NAMALWA (cell line): Measurements from ENCODE around the gene VAMP4.
"Not testable (repeated sequence)": the region's sequence is repeated elsewhere in the genome, so short reads cannot be mapped to it uniquely, and the experiment has no call there.

Experiments
- DNase-seq: peaks from one replicate; pipeline ENCODE4 v3.0.0-alpha.2; 2015; ENCODE audit warnings: low spot score

The VAMP4 gene

DNA sequence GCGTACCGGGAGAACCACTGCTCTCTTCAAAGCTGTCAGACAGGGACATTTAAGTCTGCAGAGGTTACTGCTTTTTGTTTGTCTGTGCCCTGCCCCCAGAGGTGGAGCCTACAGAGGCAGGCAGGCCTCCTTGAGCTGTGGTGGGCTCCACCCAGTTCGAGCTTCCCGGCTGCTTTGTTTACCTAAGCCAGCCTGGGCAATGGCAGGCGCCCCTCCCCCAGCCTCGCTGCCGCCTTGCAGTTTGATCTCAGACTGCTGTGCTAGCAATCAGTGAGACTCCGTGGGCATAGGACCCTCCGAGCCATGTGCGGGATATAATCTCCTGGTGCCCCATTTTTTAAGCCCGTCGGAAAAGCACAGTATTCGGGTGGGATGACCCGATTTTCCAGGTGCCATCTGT, 46.1 kb downstream of the VAMP4 start:
- not testable (repeated sequence) for DNase-seq

DNA sequence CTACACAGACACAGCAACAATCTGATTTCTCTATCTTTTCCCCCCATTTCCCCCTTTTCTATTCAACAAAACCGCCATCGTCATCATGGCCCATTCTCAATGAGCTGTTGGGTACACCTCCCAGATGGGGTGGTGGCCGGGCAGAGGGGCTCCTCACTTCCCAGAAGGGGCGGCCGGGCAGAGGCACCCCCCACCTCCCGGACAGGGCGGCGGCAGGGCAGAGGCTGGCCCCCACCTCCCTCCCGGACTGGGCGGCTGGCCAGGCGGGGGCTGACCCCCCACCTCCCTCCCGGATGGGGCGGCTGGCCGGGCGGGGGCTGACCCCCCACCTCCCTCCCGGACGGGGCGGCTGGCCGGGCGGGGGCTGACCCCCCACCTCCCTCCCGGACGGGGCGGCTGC, 48.3 kb downstream of the VAMP4 start:
- not testable (repeated sequence) for DNase-seq

DNA sequence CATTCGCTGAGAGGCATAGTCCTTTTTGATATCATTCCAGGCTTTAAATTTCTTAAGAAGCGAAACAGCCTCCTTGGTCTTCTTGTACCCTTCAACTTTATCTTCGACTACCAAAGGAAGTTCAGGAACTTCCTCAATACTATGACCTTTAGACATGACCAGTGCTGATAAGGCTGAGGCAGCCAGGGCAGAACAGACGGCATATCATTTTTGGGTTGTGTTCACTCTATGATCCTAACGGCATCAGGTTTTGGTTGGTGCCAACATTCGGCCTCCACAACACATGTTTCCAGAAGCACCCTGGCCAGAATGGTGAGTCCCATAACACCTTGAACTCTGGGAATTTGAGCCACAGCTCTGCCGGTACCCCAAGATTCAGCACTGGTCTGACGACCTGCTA, 58.0 kb downstream of the VAMP4 start:
- DNase-seq = no peak

DNA sequence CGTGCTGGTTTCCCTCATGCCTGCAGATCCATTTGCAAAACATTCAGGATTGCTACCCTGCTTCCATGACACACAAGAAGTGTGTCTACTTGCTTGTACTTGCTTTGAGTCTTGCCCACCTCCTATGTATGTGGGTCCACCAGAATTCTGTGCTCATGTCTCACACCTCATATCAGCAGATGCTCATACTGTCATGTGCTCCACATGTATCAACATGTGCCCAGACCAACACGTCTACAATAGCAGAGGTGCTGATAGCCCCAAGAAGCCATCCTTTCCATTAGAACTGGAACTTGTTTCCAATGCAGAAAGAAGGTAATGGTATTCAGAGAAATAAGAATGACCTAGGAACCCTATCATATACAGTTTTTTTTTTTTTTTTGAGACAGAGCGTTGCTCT, 61.5 kb downstream of the VAMP4 start:
- no peak for DNase-seq

DNA sequence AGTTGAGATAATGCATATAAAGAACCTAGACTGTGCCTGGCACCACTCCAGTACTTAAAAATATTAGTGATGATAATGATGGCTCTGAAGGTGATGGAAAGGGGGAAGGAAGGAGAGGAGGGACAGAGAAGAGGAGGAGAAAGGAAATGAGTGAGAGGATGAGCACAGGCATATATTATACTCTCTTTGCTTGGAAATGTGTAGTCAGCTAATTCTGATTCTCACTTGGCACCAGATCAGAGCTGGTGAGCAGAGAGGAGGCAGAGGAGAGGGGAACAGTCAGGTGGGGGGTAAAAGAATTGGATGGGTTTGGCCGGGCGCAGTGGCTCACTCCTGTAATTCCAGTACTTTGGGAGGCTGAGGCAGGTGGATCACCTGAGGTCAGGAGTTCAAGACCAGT, 65.0 kb downstream of the VAMP4 start:
- no peak for DNase-seq

DNA sequence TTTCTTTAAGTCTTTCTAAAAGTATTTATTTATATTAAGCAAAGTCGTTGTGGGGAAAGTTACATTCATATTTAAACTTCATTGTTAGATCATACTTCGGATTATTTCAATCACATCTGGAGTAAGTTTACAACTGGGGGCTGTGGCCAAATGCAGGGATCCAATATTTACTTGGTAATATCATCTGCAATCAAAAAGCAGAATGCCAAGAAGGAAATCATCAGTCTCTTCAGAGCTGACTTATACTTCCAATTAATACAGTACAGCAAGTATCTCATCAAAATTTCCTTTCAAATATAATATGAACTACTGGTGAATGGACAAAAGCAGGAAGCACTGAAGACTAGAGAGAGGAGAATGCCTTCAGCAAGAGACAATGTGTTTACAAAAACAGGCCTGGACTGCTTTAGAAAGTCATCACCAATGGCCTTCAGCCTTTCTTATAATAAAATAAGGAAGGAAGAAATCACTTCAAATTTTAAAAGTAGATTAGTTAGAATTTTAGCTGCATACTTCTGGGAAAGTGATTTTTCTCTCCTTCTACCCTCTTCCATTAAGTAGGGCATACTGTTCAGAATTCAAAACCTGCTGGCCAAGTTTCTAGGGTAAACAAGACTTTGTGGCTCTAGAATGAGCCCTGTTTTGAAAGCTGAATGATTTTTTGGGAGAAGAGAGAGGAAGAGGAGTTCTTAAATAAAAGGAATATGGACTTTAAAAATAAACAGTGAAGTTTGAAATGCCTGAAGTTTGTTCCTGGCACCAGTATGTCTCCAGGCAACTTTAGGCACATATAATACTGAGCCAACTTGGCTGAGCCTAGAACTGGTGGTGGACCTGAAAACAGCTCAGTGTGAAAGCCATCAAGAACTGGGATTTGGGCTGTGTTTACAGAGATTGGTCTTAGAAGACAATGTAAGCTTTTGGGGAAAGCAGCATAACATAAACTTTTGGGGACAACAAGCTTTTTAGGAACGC, 67.1 kb downstream of the VAMP4 start:
- DNase-seq = no peak

DNA sequence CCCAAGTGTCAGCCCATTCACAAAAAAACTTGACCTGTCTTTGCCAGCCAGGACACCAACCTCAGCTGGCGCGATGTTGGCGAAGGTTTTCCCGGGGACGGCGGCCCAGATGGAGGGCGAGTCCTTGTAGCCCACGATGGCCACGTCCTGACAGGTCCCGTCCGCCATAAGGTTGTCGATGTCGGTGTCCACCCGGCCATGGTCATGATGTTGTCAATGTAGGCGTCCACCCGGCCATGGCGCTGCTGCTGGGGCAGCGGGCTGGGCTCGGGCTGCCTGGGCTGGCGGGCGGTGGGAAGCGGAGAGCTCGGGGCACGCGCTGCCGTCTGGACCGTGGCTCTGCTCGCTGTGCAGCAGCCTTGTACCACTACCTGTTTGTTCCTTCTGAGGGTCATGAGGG, 71.1 kb downstream of the VAMP4 start:
- no peak for DNase-seq

DNA sequence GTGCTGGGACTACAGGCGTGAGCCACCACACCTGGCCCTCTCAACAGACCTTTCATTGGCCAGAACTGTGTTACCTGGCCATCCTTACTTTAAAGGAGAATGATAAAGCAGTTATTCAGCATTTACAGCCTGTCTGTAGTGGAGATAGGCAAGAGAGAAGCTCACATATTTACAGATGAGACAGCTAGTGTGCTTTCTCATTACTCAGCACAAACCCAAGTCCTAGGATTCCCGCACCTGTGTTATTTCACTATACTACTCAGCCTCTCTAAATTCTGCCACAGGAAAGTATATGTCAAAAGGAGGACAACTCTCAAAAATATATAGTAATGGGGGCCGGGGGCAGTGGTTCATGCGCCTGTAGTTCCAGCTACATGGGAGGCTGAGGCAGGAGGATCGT, 73.5 kb downstream of the VAMP4 start:
- no peak for DNase-seq

DNA sequence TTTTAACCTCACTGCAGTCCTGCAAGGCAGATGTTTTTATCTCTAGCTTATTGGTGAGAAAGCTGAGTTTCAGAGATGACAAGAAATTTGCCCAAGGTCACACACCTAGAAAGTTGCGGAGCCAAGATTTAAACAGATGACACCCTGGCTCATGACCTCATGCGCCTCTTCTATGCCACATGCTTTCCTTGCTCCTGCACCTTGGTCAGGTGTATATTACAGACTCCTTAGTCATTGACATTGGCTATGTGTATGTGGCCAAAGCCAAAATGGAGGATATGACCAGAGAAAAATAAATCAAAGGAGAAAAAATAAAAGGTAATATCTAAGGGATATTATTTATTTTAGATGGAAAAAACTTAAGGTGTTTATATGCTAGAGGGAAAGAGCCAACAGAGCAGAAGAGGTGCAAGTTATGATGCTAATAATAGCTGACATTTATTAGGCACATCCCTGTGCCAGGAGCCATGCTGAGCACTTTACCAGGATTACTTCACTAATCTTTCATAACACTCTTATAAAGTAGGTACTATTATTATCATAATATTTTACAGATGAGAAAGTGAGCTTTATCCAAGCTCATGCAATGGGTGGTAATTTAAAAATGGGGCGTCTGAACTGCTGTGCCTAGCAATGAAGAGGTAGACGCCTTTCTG, 75.6 kb downstream of the VAMP4 start:
- no peak for DNase-seq

DNA sequence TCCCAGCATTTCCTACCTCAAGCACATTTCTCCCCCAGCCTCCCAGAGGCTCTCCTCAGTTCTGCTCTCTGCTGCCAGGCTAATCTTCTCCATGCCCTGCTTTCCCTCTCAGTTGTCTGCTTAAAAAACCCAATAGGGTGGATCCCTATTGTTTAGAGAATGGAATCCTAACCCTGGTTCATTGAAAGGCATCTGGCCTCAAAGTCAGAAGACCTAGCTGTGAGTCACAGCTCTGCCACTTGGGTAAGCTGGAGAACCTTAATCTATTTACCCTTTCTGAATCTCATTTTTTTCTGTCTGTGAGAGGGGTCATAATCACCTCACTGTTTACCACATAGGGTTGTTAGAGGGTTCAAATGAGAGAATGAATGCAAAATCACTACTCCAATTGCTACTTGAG, 76.9 kb downstream of the VAMP4 start:
- no peak for DNase-seq

DNA sequence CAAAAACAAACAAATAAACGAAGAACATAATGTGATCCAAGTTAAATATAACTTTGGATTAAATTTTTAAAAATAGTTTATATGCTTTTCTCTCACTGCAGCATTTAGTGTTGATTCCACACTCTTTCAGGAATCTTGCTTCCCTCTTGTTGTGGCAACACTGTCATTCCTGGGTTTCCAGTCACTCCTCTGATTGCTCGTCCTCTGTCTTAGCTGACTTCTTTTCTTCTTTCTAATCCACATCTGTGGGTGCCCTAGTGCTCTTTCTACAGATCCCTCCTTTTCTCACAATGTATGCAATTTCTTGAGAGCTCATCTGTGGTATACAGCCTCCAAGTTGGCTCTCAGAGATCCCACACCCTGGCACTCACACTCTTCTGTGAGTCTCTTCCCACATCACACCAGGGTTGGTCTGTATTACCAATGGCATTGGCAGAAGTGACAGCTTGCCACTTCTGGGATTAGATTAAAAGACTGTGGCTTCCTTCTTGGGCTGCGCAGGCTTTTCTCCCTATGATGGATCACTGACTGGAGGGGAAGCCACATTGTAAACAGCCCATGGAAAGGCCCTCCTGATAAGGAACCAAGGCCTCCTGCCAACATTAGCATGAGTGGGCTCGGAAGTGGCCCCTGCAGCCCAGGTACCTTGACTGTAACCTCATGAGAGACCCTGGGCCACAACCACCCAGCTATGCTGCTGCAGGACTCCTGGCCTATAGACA, 77.8 kb downstream of the VAMP4 start:
- no peak for DNase-seq

DNA sequence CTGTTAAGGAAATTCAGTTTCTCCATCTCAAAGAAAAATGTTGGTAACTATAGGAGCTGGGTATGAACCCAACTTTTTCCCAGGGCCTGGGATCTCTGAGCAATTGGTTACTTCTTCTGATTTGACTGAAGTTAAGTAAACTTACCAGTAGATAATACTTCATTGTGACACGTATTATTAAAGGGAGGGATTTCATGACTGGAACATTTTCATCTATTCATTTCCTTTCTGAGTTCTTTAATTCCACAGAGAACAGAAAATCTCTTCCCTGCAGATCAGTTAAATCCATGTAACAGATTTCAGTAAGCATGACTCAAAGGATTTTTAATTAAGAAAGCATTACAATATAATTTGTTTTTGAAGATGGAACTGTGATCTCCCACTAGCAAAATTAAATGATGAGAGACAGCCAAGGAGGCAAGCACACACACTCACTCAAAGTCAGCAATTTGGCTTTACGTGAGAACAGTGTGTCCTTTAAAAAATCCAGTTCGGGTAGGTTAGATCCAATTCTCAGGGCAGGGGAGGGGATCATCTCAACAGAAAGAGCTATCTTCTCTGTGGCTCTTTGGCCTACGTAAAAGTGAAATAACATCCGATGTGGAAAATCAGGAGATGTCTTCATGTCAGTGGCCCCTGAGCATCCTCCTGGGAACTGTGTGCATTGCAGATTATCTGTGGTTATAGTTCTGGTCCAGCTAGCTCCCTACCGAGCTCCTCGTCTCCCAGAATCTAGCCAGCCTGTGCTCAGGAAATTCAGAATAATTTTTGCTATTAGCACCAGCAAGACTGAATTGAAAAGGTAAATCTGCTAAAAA, 78.6 kb downstream of the VAMP4 start:
- no peak for DNase-seq

DNA sequence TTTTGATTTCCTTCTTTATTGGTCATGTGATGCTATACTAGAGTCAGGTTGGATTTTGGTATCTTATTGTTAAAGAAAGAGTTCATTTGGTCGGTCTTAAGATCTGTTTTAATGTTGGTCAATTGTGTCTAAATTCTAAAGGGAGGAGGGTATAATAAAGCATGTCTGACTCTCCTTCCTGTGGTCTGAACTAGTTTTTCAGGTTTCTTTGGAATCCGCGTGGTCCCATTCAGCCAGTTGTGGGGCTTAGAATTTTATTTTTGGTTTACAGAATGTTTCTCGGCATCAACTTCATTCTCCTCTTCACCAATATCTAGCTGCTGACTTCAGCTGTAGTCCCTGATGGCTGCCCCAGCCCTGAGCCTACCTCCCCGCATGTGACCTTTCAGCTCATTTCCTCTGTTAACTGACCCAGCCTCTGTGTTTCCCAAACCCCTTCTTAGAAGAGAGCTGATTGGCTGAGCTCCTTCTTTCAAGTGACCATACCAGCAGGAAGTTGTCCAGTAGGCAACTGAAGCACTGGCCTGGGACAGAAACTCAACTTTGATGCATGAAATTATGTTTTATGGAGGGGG, 80.7 kb downstream of the VAMP4 start:
- DNase-seq = no peak

DNA sequence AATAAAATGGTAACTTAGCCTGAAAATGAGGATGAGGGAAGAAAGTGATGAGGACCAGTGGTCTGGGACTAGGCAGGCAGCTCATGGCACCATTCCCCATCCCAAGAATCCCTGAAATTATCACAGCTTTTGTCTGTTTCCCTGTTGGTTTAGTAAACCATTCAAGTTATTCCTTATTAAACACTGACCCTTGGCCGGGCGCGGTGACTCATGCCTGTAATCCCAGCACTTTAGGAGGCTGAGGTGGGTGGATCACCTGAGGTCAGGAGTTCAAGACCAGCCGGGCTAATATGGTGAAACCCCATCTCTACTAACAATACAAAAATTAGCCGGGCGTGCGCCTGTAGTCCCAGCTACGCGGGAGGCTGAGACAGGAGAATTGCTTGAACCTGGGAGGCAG, 85.7 kb downstream of the VAMP4 start:
- not testable (repeated sequence) for DNase-seq

DNA sequence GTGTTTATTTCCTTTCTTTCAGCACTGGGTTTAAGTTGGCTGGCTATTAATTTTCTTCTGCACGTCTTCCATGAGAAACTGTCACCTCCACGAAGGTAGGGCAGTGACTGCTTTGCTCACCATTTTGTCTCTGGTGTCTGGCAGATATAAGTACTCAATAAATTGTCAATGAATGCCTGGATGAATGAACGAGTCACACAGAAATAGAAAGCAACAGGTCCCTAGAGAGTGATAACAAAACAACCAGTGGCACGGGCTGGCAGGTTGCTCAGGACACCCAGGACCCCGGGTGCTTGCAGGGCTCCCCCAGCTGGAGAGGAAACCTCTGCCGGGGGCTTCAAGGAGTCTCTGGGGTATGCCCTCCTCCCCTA, 86.1 kb downstream of the VAMP4 start:
- DNase-seq = no peak

DNA sequence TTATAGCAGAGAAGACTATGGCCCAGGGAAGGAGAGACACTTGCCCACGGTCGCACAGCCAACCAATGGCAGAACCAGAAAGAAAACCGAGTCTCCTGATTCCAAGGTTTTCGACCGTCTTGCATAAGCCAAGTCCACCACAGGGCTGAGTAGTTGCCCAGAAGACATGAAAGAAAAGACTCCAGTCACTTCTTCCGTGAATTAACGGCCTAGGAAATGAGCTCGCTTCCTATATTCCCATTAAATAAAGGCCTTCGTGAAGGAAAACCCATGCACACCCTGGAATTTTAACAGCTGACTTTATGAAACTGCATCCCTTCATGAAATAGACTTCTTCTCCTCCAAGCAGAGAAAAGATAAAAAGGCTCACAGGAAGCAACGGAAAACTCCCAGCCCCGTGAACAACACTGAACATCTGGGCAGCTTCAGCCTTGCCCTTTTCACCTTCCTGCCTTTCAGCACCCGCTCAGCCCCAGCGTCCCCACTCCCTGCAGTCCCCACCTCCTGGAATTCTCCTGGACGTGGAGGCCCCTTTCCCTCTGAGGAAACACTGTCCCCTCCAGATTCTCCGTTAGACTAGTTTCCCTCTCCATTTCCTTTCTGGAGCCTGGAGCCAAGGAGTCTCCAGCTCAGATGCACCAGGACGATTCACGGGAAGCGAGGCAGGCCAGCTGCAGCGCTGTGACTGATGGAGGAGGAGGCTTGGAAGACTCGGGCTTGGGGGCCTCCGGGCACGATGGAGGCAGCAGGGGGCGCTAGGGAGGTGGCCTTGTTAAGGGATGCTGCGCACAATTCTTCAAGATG, 86.7 kb downstream of the VAMP4 start:
- peak; percentile 64 for DNase-seq

DNA sequence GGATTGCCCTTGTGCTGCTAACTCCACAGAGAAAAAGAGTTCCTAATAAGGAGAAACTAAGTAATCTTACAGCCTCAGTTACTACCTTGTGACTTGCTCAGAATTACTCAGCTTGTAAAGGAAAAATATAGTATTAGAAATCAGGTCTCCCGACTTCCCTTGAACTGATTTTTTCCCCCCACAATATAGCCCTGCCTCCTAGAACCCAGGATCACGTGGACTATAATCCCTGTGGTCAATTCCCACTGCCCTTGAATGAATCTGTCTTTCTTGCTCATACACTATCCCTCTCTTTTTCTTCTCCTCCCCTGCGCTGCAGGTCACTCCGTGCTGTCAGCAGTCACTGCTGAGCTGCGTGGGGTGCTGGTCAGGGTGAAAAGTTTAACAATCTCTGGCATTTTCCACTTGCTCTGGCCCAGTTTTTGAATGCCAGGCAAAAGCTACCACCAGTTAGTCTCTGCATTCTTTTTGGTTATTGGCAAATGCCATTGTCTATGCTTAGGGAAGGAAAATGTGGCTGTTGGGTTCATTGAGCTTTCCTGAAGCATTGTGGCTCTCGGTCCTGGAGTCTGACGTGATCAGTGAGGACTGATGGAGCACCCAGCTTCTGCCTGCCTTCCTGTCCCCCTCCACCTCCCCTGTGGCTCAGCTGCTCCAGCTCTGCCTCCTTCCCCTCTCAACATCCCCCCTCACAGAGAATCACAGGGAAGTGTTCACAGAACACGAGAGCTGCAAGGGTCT, 87.5 kb downstream of the VAMP4 start:
- no peak for DNase-seq

DNA sequence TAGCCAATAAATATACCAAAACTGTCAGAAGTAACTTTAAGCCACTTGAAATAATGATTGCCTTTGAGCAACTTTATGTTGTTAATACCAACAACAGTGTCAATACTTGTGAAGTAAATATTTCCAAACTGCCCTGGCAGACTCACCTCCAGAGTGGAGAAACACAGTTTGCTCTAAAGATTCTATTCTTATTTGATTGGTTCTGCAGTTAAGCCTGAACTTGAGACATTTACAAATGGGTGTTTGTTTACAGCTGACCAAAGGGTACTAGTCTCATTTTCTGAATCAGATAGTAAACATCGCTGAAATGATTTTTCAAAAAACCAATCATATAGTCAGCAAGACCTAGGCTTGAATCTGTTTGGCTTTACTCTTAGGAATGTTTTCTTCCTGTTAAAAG, 88.1 kb downstream of the VAMP4 start:
- DNase-seq = no peak

DNA sequence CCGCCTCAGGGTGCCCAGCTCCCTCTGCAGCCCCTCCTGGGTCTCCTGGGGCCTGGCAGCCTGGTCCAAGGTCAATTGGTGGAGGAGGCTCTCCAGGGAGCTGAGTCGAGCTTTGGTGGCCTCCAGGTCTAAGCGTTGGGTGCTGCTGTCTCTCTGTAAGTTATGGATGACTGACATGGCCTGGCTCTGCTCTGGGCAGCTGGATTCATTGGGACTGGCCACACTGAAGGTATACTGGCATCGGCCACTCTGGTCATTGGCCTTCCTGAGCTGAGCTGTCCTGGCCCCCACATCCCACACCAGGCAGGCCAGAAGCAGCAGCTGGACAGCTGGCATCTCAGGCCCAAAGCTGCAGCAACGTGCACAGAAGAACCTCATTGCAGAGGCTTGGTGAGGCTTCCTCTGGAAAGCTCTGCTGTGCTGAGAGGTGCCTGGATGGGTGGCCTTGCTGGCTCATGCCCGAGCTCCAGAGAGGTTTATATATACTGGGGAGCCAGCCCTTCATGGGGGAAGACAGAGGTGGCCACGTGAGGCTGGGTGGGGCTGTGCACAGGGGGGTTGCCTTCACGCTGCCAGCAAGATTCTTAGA, 89.5 kb downstream of the VAMP4 start, which contains the start of gene MYOC:
TSS of gene MYOC (minus strand) at position 455 of the 589 bp plus-strand sequence. CDS start at position 378, 77 bp downstream.
- DNase-seq = no peak
